Cardiac fibroblast (primary cell): Measurements from ENCODE around the gene CEP112.

ENCODE experiments used
- DNase-seq, 2 donors: peaks; one replicate each; pipeline versions ENCODE4 v3.0.0 to v3.0.0-alpha.2; 2010; ENCODE audit warnings: low read depth in 2 of 2
- H3K4me3 ChIP-seq, 2 donors: replicated peaks in 1 of 2; 1 replicate in 1 of 2; 2 replicates in 1 of 2; pipeline ENCODE4 v1.5.1; 2011; ENCODE audit warnings: low read depth in 2 of 2, low read length in 2 of 2, mild to moderate bottlenecking in 2 of 2, moderate library complexity in 1 of 2
- TF ChIP-seq, protein P1 (sequence below): IDR thresholded peaks from one replicate; pipeline ENCODE4 v1.5.1; 2011; ENCODE audit warnings: low read depth, mild to moderate bottlenecking, low read length, inconsistent platforms

Gene CEP112

DNA sequence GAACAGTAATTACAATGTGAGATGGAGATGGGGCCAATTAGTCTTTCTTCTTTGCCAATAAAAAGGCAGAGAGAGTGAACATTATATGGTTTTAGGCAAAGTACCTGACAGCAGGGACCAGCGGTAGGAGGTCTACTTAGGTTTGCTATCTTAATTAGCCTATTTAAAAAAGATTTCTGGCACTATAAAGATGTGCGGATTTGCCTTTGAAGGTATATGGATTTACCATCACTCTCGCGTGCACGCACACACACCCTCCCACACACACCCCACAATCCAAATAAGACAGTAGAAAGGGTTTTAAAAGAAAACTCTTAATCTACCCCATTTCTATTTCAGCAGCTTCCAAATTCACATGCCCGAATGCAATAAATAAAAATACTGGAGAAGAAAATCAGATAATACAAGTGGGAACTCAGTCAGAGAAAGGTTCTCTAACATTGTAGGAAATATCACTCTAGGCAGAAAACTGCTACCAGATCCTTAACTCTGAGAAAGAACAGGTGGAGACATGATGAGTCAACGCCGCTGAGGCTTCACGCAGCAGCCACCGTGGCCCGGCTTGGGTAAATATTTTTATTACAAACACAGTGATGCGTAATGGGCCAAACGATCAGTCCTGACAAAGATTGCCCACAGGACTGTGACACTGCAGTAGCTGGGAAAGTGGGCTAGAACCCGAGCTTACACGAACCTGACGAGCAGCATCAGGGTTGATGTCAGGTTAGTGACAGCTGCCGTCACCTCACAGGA is 563.9 kb downstream of the CEP112 start:
- TF ChIP-seq, protein P1, sequence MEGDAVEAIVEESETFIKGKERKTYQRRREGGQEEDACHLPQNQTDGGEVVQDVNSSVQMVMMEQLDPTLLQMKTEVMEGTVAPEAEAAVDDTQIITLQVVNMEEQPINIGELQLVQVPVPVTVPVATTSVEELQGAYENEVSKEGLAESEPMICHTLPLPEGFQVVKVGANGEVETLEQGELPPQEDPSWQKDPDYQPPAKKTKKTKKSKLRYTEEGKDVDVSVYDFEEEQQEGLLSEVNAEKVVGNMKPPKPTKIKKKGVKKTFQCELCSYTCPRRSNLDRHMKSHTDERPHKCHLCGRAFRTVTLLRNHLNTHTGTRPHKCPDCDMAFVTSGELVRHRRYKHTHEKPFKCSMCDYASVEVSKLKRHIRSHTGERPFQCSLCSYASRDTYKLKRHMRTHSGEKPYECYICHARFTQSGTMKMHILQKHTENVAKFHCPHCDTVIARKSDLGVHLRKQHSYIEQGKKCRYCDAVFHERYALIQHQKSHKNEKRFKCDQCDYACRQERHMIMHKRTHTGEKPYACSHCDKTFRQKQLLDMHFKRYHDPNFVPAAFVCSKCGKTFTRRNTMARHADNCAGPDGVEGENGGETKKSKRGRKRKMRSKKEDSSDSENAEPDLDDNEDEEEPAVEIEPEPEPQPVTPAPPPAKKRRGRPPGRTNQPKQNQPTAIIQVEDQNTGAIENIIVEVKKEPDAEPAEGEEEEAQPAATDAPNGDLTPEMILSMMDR: no peak
- DNase-seq: peak; percentile 6 to 84
- H3K4me3 ChIP-seq: no peak overlapping the region

- no peak for DNase-seq
- no peak overlapping the region for H3K4me3 ChIP-seq
- TF ChIP-seq, protein P1: no peak
These were observed 564.8 kb downstream of the CEP112 start for GRCh38 chr17:65627108-65627507.

DNA sequence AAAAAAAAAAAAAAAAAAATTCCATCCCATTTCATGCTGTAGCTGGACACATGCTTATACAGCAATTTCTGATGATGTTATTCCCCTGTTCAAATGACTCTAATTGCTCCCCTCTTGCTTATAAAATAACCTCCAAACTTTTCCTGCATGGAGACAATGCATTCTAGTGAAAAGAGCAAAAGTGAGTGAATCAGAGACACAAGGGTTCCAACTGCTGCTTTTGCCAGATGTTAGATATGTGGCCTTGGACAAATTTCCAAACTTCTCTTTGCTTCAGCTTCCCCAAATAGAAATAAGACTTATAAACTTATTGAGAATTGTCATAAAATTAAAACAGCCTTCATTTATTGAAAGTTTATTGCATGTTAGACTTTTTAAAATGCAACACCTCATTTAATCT is 565.5 kb downstream of the CEP112 start:
- no peak for DNase-seq
- no peak overlapping the region for H3K4me3 ChIP-seq
- TF ChIP-seq, protein P1: no peak

DNA sequence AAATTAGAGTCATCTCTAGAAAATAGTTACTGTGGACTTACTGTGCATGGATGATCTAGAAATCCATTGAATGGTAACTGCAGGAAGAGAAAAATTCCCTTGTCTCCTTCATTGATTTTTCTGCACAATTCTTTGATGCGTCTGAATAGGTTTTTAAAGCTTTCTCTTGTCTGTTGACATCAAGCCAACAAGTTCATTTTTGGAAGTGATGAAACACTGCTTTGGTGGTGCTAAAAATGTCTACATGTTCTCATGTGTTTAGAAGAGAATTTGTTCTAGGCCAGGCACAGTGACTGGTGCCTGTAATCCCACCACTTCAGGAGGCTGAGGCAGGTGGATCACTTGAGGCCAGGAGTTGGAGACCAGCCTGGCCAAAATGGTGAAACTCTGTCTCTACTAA is 573.4 kb downstream of the CEP112 start:
- DNase-seq: peak in 1 of 2 donors; percentile 6

GRCh38 chr17:65617496-65617895 is 574.4 kb downstream of the CEP112 start:
- no peak for DNase-seq
- H3K4me3 ChIP-seq: no peak overlapping the region
- TF ChIP-seq, protein P1: no peak

More for the DNA sequence above, 573.4 kb downstream of the CEP112 start:
- no peak overlapping the region for H3K4me3 ChIP-seq
- TF ChIP-seq, protein P1: no peak

DNA sequence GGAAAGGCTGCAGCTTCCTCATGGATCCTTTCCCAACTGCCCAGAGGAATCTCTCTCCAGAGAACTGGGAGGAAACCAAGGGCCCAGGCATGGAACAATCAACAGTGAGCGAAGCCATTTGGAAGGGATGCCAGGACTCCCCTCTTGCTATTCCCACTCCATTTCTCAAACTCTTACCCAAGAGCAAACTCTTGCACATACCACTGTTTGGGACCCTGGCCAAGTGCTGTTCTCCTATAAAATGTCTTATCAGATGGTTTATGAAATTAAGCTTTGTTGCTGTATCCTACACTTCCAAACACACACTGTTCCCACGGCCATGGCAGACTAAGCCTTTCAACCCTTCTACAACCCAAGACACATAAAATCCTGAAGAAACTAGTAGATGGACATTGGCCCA is 582.2 kb downstream of the CEP112 start:
- DNase-seq: peak; percentile 10 to 86
- TF ChIP-seq, protein P1: no peak
- no peak overlapping the region for H3K4me3 ChIP-seq

DNA sequence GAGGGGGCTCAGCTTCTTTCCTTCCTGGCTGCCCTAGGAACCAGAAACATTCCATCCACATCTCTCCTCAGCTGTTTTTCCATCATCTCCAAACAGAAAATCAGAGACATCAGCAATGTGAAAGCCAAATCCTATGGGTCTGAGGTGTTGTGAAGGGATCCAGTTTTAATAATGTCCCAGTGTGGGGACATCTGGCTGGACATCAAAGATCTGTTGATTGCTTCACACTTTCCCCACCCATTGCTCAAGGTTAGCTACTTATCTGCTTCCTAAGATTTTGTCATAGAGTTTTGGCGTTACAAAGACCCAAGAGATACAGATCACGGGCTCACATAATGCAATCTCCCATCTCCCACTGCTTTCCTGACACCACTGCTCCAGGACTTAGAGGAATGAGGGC is 582.6 kb downstream of the CEP112 start:
- TF ChIP-seq, protein P1: no peak
- DNase-seq: no peak
- no peak overlapping the region for H3K4me3 ChIP-seq
